DOHH2 (cell line): ENCODE measurements around the gene JUP.

Experiments used
- H3F3A ChIP-seq: fragments of 200-600 bp; sonication (generic), shearing (Covaris generic); 2 replicates; pipeline ENCODE4 v1.6.0; 2016; ENCODE audit warnings: antibody characterized with exemption, mild to moderate bottlenecking; ENCODE audit not compliant: control insufficient read depth, insufficient read depth
- H3K27ac ChIP-seq: fragments of 200-600 bp; sonication (generic); 2 replicates; pipeline ENCODE4 v1.5.1; 2014; ENCODE audit warnings: low read depth, mild to moderate bottlenecking, low read length, moderate library complexity
- H3K27me3 ChIP-seq: fragments of 200-600 bp; sonication (generic); 2 replicates; pipeline ENCODE4 v1.6.1; 2014; ENCODE audit warnings: mild to moderate bottlenecking, low read length, mixed read lengths; ENCODE audit not compliant: control insufficient read depth
- H3K36me3 ChIP-seq: fragments of 200-600 bp; sonication (generic); 2 replicates; pipeline ENCODE4 v1.6.1; 2014; ENCODE audit warnings: mild to moderate bottlenecking, low read length, moderate library complexity, mixed read lengths; ENCODE audit not compliant: control insufficient read depth
- H3K4me1 ChIP-seq: fragments of 200-600 bp; sonication (generic); 2 replicates; pipeline ENCODE4 v1.6.1; 2014; ENCODE audit warnings: mild to moderate bottlenecking, low read length, mixed read lengths; ENCODE audit not compliant: control insufficient read depth
- H3K4me2 ChIP-seq: fragments of 200-600 bp; sonication (generic); 2 replicates; pipeline ENCODE4 v1.6.0; 2014; ENCODE audit warnings: mild to moderate bottlenecking, low read length, moderate library complexity
- H3K4me3 ChIP-seq: fragments of 200-600 bp; sonication (generic); 2 replicates; pipeline ENCODE4 v1.5.1; 2014; ENCODE audit warnings: mild to moderate bottlenecking, low read length, mixed read lengths
- H3K79me2 ChIP-seq: fragments of 200-600 bp; sonication (generic); 2 replicates; pipeline ENCODE4 v1.6.1; 2014; ENCODE audit warnings: mild to moderate bottlenecking, low read length, mixed read lengths; ENCODE audit not compliant: control insufficient read depth
- H3K9me2 ChIP-seq: fragments of 200-600 bp; sonication (generic); replicated peaks from 2 replicates; pipeline ENCODE4 v1.6.1; 2014; ENCODE audit warnings: mild to moderate bottlenecking, low read length, mixed read lengths; ENCODE audit not compliant: control insufficient read depth
- H3K9me3 ChIP-seq: fragments of 200-600 bp; sonication (generic); 2 replicates; pipeline ENCODE4 v1.6.1; 2014; ENCODE audit warnings: antibody characterized with exemption, low read length, mixed read lengths; ENCODE audit not compliant: control insufficient read depth, insufficient read depth
- H4K20me1 ChIP-seq: fragments of 200-600 bp; sonication (generic); 2 replicates; pipeline ENCODE4 v1.6.0; 2014; ENCODE audit warnings: low read depth, mild to moderate bottlenecking, antibody characterized with exemption, low read length, moderate library complexity; ENCODE audit not compliant: control insufficient read depth, insufficient read depth
- EZH2phosphoT487 ChIP-seq: fragments of 200-600 bp; sonication (generic); IDR thresholded peaks from 2 replicates; pipeline ENCODE4 v1.6.1; 2017; ENCODE audit warnings: borderline replicate concordance, mild to moderate bottlenecking, antibody characterized with exemption, low read length, moderate library complexity, mixed read lengths
- TF ChIP-seq, protein P1 (sequence below): fragments of 200-600 bp; sonication (generic); IDR thresholded peaks from one replicate; pipeline ENCODE4 v1.5.1; 2014; ENCODE audit warnings: antibody characterized with exemption, mild to moderate bottlenecking, low read depth, low read length; ENCODE audit not compliant: poor library complexity, severe bottlenecking

JUP gene

GRCh38 chr17:41799366-41799765 is 12.9 kb upstream of the JUP start:
- Histone ChIP-seq H3K4me3 (no peak overlapping the region), H3F3A (no peaks in the 10 kb centered on the region), H3K9me2 (no peaks in the 10 kb centered on the region), H3K36me3 (no peaks in the 10 kb centered on the region), H3K27ac (no peak overlapping the region), H3K4me2 (no peak overlapping the region), H4K20me1 (no peaks in the 10 kb centered on the region), H3K27me3 (no peaks in the 10 kb centered on the region; the same call in 1 of the 2 replicates), H3K79me2 (no peaks in the 10 kb centered on the region), H3K4me1 (peaks cover 33% of the 10 kb centered on the region), H3K9me3 (no peaks in the 10 kb centered on the region)
- no peak for TF ChIP-seq EZH2phosphoT487
- TF ChIP-seq, protein P1, sequence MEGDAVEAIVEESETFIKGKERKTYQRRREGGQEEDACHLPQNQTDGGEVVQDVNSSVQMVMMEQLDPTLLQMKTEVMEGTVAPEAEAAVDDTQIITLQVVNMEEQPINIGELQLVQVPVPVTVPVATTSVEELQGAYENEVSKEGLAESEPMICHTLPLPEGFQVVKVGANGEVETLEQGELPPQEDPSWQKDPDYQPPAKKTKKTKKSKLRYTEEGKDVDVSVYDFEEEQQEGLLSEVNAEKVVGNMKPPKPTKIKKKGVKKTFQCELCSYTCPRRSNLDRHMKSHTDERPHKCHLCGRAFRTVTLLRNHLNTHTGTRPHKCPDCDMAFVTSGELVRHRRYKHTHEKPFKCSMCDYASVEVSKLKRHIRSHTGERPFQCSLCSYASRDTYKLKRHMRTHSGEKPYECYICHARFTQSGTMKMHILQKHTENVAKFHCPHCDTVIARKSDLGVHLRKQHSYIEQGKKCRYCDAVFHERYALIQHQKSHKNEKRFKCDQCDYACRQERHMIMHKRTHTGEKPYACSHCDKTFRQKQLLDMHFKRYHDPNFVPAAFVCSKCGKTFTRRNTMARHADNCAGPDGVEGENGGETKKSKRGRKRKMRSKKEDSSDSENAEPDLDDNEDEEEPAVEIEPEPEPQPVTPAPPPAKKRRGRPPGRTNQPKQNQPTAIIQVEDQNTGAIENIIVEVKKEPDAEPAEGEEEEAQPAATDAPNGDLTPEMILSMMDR: no peak

- Histone ChIP-seq H3K27ac (no peak overlapping the region), H4K20me1 (no peaks in the 10 kb centered on the region), H3K4me1 (peaks cover 20% of the 10 kb centered on the region), H3K27me3 (no peaks in the 10 kb centered on the region; the same call in 1 of the 2 replicates), H3K4me3 (no peak overlapping the region), H3K4me2 (no peak overlapping the region), H3K9me3 (no peaks in the 10 kb centered on the region), H3K79me2 (no peaks in the 10 kb centered on the region), H3K9me2 (no peaks in the 10 kb centered on the region), H3K36me3 (no peaks in the 10 kb centered on the region), H3F3A (no peaks in the 10 kb centered on the region)
- TF ChIP-seq, protein P1: no peak
- no peak for TF ChIP-seq EZH2phosphoT487
Measured at GRCh38 chr17:41797377-41797776, 10.9 kb upstream of the JUP start.

GRCh38 chr17:41796121-41796895 is 9.8 kb upstream of the JUP start:
- no peak for TF ChIP-seq EZH2phosphoT487
- TF ChIP-seq, protein P1: no peak
- H4K20me1 ChIP-seq: no peaks in the 10 kb centered on the region
- no peaks in the 10 kb centered on the region for H3K79me2 ChIP-seq
- H3K36me3 ChIP-seq: no peaks in the 10 kb centered on the region
- H3K4me2 ChIP-seq: no peak overlapping the region
- no peaks in the 10 kb centered on the region for H3K9me3 ChIP-seq
- peaks cover 3% of the 10 kb centered on the region; the same call in 1 of the 2 replicates for H3K27me3 ChIP-seq
- H3K9me2 ChIP-seq: no peaks in the 10 kb centered on the region
- H3K4me1 ChIP-seq: peaks cover 11% of the 10 kb centered on the region
- H3K27ac ChIP-seq: no peak overlapping the region
- H3K4me3 ChIP-seq: no peak overlapping the region
- H3F3A ChIP-seq: no peaks in the 10 kb centered on the region
